Measurements from ENCODE around the gene FAM3D. TPM values are rescaled to one million over a fixed set of nuclear protein-coding genes. Genes with fewer than 3 reads are reported as not detected.

The FAM3D gene
- total and polyA plus RNA-seq, 9 of the 15 experiments (the other 6 are each of a cell fraction or from before 2014, with no cell fraction given), result not detected

GRCh38 chr3:58585994-58586393 is 80.6 kb downstream of the FAM3D start:
- in situ Hi-C loops (cut with MboI) (no loop called here), intact Hi-C loops (cut with micrococcal nuclease) (no loop called here)
- no TSS peak for BruUV-seq (replicated peaks)
- no peak overlapping the region for H3K9ac ChIP-seq (ENCODE audit: insufficient read depth in 1 of 2, low read depth in 2 of 2, low read length in 2 of 2)
- WGBS (ENCODE audit: insufficient coverage, low coverage, missing lambda C conversion rate), result 0% methylated on average over 5 of the region's 8 CpGs
- H3K27ac ChIP-seq (ENCODE audit: extremely low read depth, low read depth, low read length), result no peak overlapping the region
- no peaks in the 10 kb centered on the region for H3K36me3 ChIP-seq (ENCODE audit: control insufficient read depth, insufficient read depth, low read length)
- FAIRE-seq (no peak), ATAC-seq (no peak), DNase-seq (ENCODE audit: extremely low read depth in 1 of 4, low spot score in 3 of 4) (no peak)
- no peak overlapping the region for H3K4me2 ChIP-seq (ENCODE audit: insufficient read depth, low read length)
- CTCF ChIA-PET (ENCODE audit: low intra/inter-chr PET ratio), result no interaction called here
- H3K4me3 ChIP-seq, result no peak overlapping the region
- no peaks in the 10 kb centered on the region for H3K9me1 ChIP-seq (ENCODE audit: control insufficient read depth, insufficient read depth, low read length)
- H3K9me3 ChIP-seq (replicated peaks; ENCODE audit: control insufficient read depth, insufficient read depth, low read depth, low read length), result no peaks in the 10 kb centered on the region
- POLR2A ChIA-PET, result no interaction called here
- peaks cover 9 to 62% of the 10 kb centered on the region in 2 experiments; a peak in 4 of 5 replicates for H3K27me3 ChIP-seq (ENCODE audit: control insufficient read depth in 2 of 2, insufficient read depth in 2 of 2, low read length in 2 of 2)
- peaks cover 0 to 12% of the 10 kb centered on the region in 2 experiments; a peak in 3 of 5 replicates for H3K4me1 ChIP-seq (replicated peaks in 1 of 2; ENCODE audit: control insufficient read depth in 2 of 2, insufficient read depth in 2 of 2, low read length in 2 of 2)
- H3K79me2 ChIP-seq (ENCODE audit: control insufficient read depth, insufficient read depth, low read length), result no peaks in the 10 kb centered on the region
- peaks cover 5% of the 10 kb centered on the region; the same call in 1 of the 2 replicates for H4K20me1 ChIP-seq (replicated peaks; ENCODE audit: control insufficient read depth, insufficient read depth, low read length)
- H2AFZ ChIP-seq (ENCODE audit: low read depth, low read length), result no peak overlapping the region
- no peak for TF ChIP-seq KDM1A (IDR thresholded peaks at IDR 0.05)
- TF ChIP-seq ZKSCAN3 (CRISPR knock-in tag; IDR thresholded peaks at IDR 0.05), result no peak
- no peak for TF ChIP-seq NFATC3 (IDR thresholded peaks at IDR 0.05)
- TF ChIP-seq JUND (IDR thresholded peaks at IDR 0.05; ENCODE audit: borderline replicate concordance, low read depth, low read length), result no peak
- no peak for TF ChIP-seq JUND (tag; IDR thresholded peaks at IDR 0.05; ENCODE audit: borderline replicate concordance, low read depth, low read length)
- TF ChIP-seq LEF1 (IDR thresholded peaks at IDR 0.05), result no peak
- no peak for TF ChIP-seq SMAD4 (CRISPR knock-in tag; conservative IDR thresholded peaks at IDR 0.05)
- no peak for TF ChIP-seq TAF1 (IDR thresholded peaks at IDR 0.05; ENCODE audit: control insufficient read depth, extremely low read depth, insufficient read depth, low read length, severe bottlenecking)
- no peak for TF ChIP-seq RBBP5 (IDR thresholded peaks at IDR 0.05; ENCODE audit: borderline replicate concordance, insufficient read depth, low read length, poor library complexity, severe bottlenecking)
- no peak for TF ChIP-seq RBM15 (IDR thresholded peaks at IDR 0.05; ENCODE audit: insufficient read depth, low read length)
- TF ChIP-seq HDAC2 (IDR thresholded peaks at IDR 0.05), result no peak
- TF ChIP-seq YBX1 (IDR thresholded peaks at IDR 0.05), result no peak

Measured in K562 (cell line).